Hepatocyte (in vitro differentiated cells): Measurements from ENCODE around the gene TPCN2. TPM values are rescaled to one million over a fixed set of nuclear protein-coding genes. Genes with fewer than 3 reads are reported as not detected.
"Not testable (repeated sequence)": the region's sequence is repeated elsewhere in the genome, so short reads cannot be mapped to it uniquely, and the experiment has no call there.

Source experiments
- DNase-seq: peaks from one replicate; pipeline ENCODE4 v3.0.0-alpha.2; 2016; ENCODE audit warnings: low spot score
- H2AFZ ChIP-seq: fragments of 200-600 bp; sonication (generic); 2 replicates; pipeline ENCODE4 v1.6.0; 2016; ENCODE audit warnings: antibody characterized with exemption, mild to moderate bottlenecking
- H3K27ac ChIP-seq: fragments of 200-600 bp; sonication (generic); 2 replicates; pipeline ENCODE4 v1.5.1; 2016; ENCODE audit warnings: mild to moderate bottlenecking
- H3K27me3 ChIP-seq: fragments of 200-600 bp; sonication (generic); 2 replicates; pipeline ENCODE4 v1.6.1; 2016
- H3K36me3 ChIP-seq: fragments of 200-600 bp; sonication (generic); replicated peaks from 2 replicates; pipeline ENCODE4 v1.5.1; 2016; ENCODE audit warnings: low read depth; ENCODE audit not compliant: insufficient read depth
- H3K4me1 ChIP-seq: fragments of 200-600 bp; sonication (generic); 2 replicates; pipeline ENCODE4 v1.5.1; 2016; ENCODE audit warnings: mild to moderate bottlenecking, moderate library complexity; ENCODE audit not compliant: insufficient read depth
- H3K4me2 ChIP-seq: fragments of 200-600 bp; sonication (generic); 2 replicates; pipeline ENCODE4 v1.6.0; 2016
- H3K4me3 ChIP-seq: fragments of 200-600 bp; sonication (generic); 2 replicates; pipeline ENCODE4 v1.5.1; 2016; ENCODE audit warnings: mild to moderate bottlenecking
- H3K79me2 ChIP-seq: fragments of 200-600 bp; sonication (generic); 2 replicates; pipeline ENCODE4 v1.6.0; 2017; ENCODE audit warnings: mild to moderate bottlenecking
- H3K9me2 ChIP-seq: fragments of 200-600 bp; sonication (generic); replicated peaks from 2 replicates; pipeline ENCODE4 v1.6.0; 2017; ENCODE audit warnings: mild to moderate bottlenecking; ENCODE audit not compliant: insufficient read depth
- H3K9me3 ChIP-seq: fragments of 200-600 bp; sonication (generic); 2 replicates; pipeline ENCODE4 v1.5.1; 2016; ENCODE audit warnings: low read depth, mild to moderate bottlenecking
- H4K20me1 ChIP-seq: fragments of 200-600 bp; sonication (generic); 2 replicates; pipeline ENCODE4 v1.6.0; 2016; ENCODE audit warnings: mild to moderate bottlenecking; ENCODE audit not compliant: insufficient read depth, poor library complexity, severe bottlenecking
- CTCF ChIP-seq: fragments of 200-600 bp; sonication (generic); IDR thresholded peaks from 2 replicates; pipeline ENCODE4 v1.5.1; 2016; ENCODE audit warnings: antibody characterized with exemption, mild to moderate bottlenecking; ENCODE audit not compliant: poor library complexity
- EZH2 ChIP-seq: fragments of 200-600 bp; sonication (generic); IDR thresholded peaks from 2 replicates; pipeline ENCODE4 v1.6.1; 2016; ENCODE audit warnings: antibody characterized with exemption, mild to moderate bottlenecking, borderline replicate concordance
- EZH2phosphoT487 ChIP-seq: fragments of 200-600 bp; sonication (generic); IDR thresholded peaks from one replicate; pipeline ENCODE4 v1.6.1; 2018; ENCODE audit warnings: antibody characterized with exemption, mild to moderate bottlenecking, low read depth, moderate library complexity; ENCODE audit not compliant: unreplicated experiment, severe bottlenecking
- WGBS: methylation state at CpG from one replicate; pipeline ENCODE4 v1.1.6; 2016; ENCODE audit warnings: low lambda C conversion rate; ENCODE audit errors: missing lambda C conversion rate; 5-methylcytosine and 5-hydroxymethylcytosine counted together
- polyA plus RNA-seq: library from polyadenylated mRNA; unstranded; fragments of >200 nt; fragmentation: Nextera tagmentation; extraction: Ambion mirVana; gene quantifications from 2 replicates; pipeline ENCODE4 v1.2.1, GENCODE V29; 2016
- total RNA-seq: library from RNA; depleted of rRNA; stranded (reverse); fragments of >200 nt; gene quantifications from 2 replicates; pipeline ENCODE4 v1.2.3, GENCODE V29; 2014

TPCN2 gene
- total RNA-seq (12.9 and 16.6 TPM in 2 replicates), polyA plus RNA-seq (18.8 and 21.3 TPM in 2 replicates)

GRCh38 chr11:69048694-69049489, at the start of gene TPCN2:
Gene TPCN2, plus strand, starts transcription at chr11:69048932. Its CDS starts 66 bp downstream, at chr11:69048998.
- no peaks in the 10 kb centered on the region for H3K9me3 ChIP-seq
- peak within 1 kb of the TSS; percentile 98 for H3K4me2 ChIP-seq
- H2AFZ ChIP-seq = peak within 1 kb of the TSS; percentile 58
- peak; percentile 98 for DNase-seq
- under 1% methylated on average over 64 of the region's 76 CpGs for WGBS
- no peaks in the 10 kb centered on the region for H3K27me3 ChIP-seq
- H3K4me3 ChIP-seq = peak within 1 kb of the TSS; percentile 38
- TF ChIP-seq EZH2 (no peak), EZH2phosphoT487 (no peak), CTCF (no peak)
- H3K4me1 ChIP-seq = peaks cover 20% of the 10 kb centered on the region
- no peaks in the 10 kb centered on the region for H3K36me3 ChIP-seq
- no peaks in the 10 kb centered on the region for H3K9me2 ChIP-seq
- peak within 1 kb of the TSS; percentile 69 for H3K27ac ChIP-seq
- peaks cover 4% of the 10 kb centered on the region for H4K20me1 ChIP-seq
- peaks cover 49% of the 10 kb centered on the region for H3K79me2 ChIP-seq

DNA sequence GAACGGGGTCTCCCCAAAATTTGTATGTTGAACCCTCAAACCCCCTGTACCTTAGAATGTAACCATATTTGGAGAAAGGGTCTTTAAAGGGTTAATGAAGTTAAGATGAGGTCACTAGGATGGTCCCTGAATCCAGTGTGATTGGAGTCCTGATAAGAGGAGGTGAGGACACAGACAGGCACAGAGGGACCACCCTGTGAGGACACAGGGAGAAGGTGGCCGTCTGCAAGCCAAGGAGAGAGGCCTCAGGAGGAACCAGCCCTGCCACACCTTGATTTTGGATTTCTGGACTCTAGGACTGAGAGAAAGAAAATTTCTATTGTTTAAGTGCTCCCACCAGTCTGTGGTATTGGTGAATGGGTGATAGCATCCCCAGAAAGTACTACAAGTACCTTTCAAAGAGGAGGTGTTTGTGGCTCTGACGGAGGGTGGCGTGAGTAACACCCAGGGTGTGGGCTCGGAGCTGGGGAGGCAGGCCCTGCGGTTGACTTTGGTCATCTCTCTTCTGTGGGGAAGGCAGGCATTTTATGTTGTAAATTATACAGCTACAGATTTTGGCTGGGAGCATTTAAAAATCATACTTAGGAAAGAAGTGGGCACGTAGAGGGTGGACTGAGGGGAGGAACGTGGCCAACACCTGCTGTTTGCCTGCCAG, 49.5 kb upstream of the TPCN2 start:
- Histone ChIP-seq H3K27ac (no peak overlapping the region), H3K4me3 (no peak overlapping the region), H3K27me3 (no peaks in the 10 kb centered on the region), H3K4me1 (no peaks in the 10 kb centered on the region), H3K9me2 (no peaks in the 10 kb centered on the region), H3K36me3 (no peaks in the 10 kb centered on the region), H3K4me2 (no peak overlapping the region), H3K9me3 (no peaks in the 10 kb centered on the region), H4K20me1 (no peaks in the 10 kb centered on the region), H3K79me2 (no peaks in the 10 kb centered on the region), H2AFZ (no peak overlapping the region)
- 92% methylated on average over 8 of the region's 8 CpGs for WGBS
- no peak for DNase-seq
- TF ChIP-seq CTCF (no peak), EZH2phosphoT487 (no peak), EZH2 (no peak)

- H3K27me3 ChIP-seq, H4K20me1 ChIP-seq, H3K4me3 ChIP-seq, H3K4me1 ChIP-seq, H3K9me3 ChIP-seq, H2AFZ ChIP-seq, H3K9me2 ChIP-seq, DNase-seq, H3K4me2 ChIP-seq, H3K79me2 ChIP-seq, H3K36me3 ChIP-seq: not testable (repeated sequence)
- 95% methylated on average over 12 of the region's 12 CpGs for WGBS
- H3K27ac ChIP-seq = peak overlapping the region; percentile 73
Observed at GRCh38 chr11:68999748-69000355, 48.9 kb upstream of the TPCN2 start.

GRCh38 chr11:69000391-69000790, 48.3 kb upstream of the TPCN2 start:
- WGBS = 86% methylated on average over 5 of the region's 5 CpGs

More at GRCh38 chr11:69000391-69000790, 48.3 kb upstream of the TPCN2 start:
- Histone ChIP-seq H3K9me3 (no peaks in the 10 kb centered on the region), H2AFZ (no peak overlapping the region), H3K9me2 (no peaks in the 10 kb centered on the region), H3K27me3 (no peaks in the 10 kb centered on the region), H3K4me2 (no peak overlapping the region), H3K79me2 (no peaks in the 10 kb centered on the region), H3K36me3 (no peaks in the 10 kb centered on the region), H3K27ac (peak overlapping the region; percentile 73), H3K4me3 (no peak overlapping the region), H4K20me1 (no peaks in the 10 kb centered on the region), H3K4me1 (no peaks in the 10 kb centered on the region)
- DNase-seq = no peak
- TF ChIP-seq CTCF (no peak), EZH2phosphoT487 (no peak), EZH2 (no peak)
